Activated naive CD4-positive, alpha-beta T cell (primary cell): ENCODE measurements around the gene COA7.
A peak's percentile ranks its signal among the peaks of the same experiment; 100 is the strongest.
"Not testable (repeated sequence)": the region's sequence is repeated elsewhere in the genome, so short reads cannot be mapped to it uniquely, and the experiment has no call there.

Source experiments
- DNase-seq, 4 experiments: peaks; one replicate each; lab custom pipeline; 2025; lab: John Stamatoyannopoulos, UW

COA7 gene

DNA sequence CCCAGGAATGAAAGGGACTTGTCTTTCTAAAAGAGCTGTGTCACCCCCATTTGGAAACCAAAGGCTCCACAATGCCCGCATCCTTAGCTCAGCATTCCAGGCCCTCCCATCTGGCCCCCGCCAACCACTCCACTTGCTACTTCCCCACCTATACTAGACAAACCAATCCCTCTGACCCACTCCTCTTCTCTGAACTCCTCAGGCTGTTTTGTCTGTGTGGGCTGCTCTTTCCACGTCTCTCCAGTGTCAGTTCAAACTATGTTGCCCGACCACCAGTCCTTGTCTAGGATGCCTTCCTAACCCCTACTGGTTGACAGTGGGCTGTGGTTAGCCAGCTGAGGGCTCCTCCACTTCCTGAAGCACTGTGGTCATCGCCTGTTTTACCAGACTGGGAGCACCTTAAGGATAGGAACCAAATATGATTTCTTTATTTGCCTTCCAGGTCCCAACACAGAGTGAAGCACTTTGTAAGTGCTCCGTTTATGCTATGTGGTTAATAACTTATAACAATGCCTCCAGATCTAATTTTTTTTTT is 8.1 kb upstream of the COA7 start:
- DNase-seq: no peak

DNA sequence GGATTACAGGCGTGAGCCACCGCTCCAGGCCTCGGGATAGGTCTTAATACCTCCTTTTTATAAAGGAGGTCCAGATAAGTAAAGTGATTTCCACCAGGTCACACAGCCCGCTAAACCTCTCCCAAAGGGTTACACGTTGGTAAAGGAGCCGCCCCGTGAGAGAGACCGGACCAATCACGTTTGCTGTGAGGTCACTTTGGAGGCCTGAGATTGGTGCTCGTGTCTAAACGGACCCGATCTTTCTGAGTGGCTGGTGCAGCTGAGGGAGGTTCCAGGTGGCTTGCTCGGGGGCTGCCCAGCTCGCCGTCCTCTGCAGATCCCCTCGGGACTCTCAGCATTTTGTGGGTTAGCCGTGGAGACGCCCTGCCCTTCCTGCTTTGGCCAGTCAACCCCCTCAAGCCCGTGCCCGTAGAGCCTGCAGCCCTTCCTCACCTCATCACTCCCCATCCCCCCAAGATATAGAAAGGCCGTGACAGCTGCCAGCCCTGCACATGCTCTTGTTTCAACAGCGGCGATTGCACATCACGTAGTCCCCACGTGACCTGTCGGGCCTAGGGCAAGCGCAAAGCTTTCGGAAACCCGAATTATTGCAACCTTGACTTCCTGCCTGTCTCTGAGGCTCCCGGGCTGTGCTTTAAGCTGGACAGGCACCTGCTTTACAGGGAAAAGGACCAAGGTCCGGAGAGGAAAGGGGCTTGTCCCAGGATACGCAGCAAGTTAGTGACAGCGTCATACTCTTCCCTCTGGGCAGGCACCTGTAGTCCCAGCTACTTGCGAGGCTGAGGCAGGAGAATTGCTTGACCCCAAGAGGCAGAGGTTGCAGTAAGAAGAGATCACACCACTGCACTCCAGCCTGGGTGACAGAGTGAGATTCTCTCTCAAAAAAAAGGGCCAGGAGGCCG is 5.0 kb upstream of the COA7 start:
- peak; percentile 44 to 71 (median 65) for DNase-seq

DNA sequence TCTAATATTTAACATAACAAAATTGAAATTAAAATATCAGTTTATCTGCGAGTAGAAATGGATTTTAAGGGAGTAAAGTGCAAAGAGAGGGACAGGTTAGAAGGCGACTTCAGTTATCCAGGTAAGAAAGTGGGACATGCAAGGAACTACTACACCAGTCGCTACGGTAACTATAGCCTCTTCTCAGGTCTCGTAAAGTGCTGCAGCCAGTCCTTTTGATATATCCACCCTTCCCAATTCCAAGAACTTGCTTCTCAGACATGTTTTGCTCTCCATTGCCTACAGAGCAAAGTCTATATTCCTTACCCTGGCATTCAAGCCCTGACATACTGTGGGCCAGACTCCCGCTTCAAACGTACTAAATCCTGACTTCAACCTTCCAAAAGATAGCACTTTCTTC is 2.5 kb downstream of the COA7 start:
- no peak for DNase-seq

DNA sequence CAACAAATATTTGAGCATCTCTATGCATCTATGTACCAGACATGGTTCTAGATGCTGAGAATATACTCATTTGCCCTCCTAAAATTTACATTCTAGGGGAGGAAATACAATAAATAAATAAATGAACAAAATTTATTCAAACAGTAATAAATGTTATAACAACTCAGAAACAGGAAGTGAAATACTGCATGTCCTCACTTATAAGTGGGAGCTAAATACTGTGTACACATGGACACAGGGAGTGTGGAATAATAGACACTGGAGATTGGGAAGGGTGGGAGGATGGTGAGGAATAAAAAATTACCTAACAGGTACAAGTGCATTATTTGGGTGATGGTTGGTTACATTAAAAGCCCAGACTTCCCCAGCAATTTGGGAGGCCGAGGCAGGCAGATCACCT is 4.3 kb downstream of the COA7 start:
- no peak for DNase-seq

DNA sequence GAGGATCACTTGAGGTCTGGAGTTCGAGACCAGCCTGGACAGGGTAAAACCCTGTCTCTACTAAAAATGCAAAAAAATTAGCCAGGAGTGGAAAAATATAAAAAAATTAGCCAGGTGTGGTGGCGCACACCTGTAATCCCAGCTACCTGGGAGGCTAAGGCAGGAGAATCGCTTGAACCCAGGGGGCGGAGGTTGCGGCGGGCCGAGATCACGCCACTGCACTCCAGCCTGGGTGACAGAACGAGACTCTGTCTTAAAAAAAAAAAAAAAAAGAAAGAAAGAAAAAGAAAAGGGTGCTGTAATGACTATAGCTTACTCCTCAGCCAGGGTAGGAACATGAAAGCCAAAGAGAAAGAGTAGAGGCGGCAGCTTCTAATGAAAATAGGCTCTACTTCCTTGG is 4.8 kb downstream of the COA7 start:
- DNase-seq: not testable (repeated sequence)

DNA sequence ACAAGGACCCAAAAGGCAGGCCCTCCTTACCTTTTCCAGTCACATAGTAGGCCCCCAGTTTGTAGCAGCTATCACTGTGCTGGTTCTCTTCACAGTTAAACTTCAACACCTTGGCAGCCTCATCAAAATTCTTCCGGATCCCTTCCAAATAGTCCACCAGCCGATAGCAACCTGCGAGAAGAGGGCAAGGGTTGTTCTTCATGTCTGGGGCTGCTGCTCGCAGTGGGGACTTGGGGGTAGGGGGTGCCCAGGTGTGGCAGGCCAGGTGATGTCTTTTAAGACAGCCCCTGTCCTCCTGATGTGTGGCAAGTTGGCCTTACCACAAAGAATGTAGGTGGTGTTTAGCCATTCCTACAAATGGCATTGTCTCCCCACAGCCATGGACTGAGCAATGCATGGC is 5.5 kb downstream of the COA7 start:
- no peak for DNase-seq

DNA sequence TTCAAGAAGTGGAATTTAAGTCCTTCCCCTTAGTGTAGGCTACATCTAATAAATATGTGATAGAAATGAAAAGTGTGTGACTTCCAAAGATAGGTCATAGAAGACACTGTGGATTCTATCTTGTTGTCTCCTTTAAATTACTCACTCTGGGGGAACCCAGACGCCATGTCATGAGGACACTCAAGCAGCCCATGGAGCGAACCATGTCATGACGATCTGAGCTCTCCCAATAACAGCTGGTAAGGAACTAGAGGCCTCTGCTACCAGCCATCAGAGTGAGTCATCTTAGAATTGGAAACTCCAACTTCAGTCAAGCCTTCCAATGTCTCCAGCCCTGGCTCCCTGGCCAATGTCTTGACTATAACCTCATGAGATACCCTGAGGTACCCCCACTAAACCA is 6.3 kb downstream of the COA7 start:
- DNase-seq: no peak

DNA sequence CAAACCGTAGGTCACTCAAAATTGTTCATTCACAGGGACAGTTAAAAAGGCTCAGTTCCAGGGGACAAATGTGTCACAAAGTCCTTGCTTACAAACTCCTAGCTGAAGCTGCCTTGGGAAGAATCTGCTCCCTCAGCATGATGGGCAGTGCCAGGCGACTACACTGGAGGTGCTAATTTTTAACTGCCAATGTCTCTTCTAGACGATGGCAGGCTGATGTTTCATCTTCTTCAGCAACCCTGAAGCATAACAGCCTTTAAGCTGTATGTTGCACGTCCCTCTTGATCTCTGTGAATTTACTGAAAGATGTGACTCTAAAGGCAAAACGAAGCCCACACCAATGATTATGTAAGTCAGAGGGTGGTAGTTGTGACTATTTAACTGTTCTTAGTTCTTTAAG is 11.3 kb downstream of the COA7 start:
- no peak for DNase-seq

DNA sequence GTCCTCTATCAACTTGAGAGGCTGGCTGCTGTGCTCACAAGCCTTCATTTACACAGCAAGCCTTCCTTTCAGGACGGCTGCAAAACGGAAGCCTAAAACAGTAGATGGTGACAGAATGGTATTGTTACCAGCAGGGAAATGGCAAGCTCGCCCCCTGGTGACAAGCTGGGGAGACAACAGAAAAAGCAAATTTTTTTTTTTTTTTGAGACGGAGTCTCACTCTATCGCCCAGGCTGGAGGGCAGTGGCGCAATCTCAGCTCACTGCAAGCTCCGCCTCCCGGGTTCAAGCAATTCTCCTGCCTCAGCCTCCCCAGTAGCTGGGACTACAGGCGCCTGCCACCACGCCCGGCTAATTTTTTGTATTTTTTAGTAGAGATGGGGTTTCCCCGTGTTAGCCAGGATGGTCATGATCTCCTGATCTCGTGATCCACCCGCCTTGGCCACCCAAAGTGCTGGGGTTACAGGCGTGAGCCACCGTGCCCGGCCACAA is 11.8 kb downstream of the COA7 start:
- peak; percentile 17 to 70 (median 47) for DNase-seq

DNA sequence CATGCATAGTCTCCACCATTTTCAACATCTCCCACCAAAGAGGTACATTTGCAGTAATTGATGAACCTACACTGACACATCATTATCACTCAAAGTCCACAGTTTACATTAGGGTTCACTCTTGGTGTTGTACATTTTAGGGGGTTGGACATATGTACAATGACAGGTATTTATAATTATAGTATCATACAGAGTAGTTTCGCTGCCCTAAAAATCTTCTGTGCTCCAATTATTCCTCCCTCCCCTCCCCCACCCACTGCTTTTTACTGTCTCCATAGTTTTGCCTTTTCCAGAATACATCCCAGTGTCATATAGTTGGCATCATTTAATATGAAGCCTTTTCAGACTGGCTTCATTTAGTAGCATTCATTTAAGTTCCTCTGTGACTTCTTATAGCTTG is 13.6 kb downstream of the COA7 start:
- DNase-seq: no peak

DNA sequence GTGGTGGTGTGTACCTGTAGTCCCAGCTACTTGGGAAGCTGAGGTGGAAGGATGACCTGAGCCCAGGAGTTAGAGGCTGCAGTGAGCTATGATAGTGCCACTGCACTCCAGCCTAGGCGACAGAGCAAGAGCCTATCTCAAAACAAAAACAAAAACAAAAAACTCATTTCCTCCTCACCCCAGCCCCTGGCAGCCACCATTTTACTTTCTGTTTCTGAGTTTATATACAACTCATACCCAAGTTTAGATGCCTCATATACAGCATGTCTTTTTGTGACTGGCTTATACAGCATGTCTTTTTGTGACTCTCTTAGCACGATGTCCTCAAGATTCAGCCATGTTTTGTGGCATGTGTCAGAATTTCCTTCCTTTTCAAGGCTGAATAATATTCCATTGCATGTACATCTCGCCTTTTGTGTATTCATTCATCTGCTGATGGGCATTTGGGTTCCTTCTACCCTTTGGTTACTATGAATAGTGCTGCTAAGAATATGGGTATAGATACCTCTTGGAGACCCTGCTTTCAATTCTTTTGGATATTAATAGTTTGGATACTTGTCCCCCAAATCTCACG is 14.7 kb downstream of the COA7 start:
- DNase-seq: no peak

DNA sequence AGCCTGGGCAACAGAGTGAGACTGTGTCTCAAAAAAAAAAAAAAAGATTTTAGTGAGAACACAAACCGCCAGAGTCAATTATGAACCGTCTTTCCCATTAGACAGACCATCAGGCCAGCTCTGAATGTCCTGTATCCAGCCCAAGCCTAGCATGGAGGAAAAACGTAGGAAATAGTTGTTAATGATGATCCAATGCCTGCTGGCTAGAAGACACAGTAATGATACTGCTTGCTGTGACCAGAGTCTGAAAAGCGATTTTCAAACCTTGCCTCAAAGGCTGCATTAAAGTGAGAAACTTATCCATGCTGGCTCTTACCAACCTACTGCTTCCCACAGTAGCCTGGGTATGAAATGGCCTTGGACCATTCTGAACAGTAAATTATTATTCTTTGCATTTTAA is 17.0 kb downstream of the COA7 start:
- no peak for DNase-seq

DNA sequence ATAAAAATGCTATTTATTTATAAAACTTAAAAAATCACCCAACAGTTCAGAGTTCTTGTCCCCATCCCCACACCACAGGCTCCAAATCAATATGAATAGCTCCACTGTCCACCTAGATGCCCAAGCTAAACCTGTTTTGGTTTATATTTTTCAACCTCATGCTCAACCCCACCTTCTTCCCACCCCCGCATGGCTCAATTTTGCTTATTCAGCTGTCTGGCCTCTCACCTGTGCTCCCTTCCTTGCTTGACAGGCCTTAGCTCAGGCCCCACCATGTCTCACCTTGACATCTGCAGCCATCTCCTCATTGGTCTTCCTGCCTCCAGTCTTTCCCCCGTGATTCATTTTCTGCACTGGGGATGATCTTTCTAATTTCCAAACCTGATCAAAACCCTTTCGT is 17.8 kb downstream of the COA7 start:
- no peak for DNase-seq

DNA sequence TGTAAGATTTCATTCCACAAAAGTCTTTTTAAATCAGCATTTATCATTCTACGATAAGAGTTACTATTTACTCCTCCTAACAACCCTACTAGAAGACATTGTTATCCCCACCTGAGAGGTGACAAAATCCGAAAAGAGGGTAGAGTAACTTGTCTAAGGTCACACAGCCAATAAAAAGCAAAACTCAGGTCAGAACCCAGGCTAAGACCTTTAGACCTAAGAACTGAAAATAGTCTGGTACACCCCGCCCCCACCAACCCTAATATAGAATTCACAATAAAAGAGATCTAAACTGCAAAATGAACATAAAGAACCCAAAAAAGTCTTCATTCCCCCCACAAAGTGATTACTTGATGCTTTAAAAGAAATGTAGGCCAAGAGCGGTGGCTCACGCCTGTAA is 18.6 kb downstream of the COA7 start:
- no peak for DNase-seq

DNA sequence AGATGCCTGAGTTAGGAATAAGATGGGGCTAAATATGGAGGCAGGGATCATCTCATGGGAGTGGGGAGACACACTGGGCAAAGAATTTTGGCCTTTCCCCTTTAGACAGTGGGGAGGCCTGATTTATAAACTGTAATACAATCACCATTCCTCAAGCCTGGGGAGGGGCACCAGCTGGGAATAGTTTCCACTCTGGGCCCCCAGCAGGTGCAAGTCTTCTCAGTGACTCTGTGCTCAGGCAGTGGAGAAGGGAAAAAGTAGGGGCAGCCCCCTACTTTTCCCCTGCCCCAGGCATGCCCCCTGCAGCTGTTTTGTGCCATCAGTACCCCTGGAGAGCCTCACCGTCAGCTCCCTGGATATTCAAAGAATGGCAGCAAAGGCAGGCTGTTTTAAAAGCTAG is 19.1 kb downstream of the COA7 start:
- DNase-seq: no peak

DNA sequence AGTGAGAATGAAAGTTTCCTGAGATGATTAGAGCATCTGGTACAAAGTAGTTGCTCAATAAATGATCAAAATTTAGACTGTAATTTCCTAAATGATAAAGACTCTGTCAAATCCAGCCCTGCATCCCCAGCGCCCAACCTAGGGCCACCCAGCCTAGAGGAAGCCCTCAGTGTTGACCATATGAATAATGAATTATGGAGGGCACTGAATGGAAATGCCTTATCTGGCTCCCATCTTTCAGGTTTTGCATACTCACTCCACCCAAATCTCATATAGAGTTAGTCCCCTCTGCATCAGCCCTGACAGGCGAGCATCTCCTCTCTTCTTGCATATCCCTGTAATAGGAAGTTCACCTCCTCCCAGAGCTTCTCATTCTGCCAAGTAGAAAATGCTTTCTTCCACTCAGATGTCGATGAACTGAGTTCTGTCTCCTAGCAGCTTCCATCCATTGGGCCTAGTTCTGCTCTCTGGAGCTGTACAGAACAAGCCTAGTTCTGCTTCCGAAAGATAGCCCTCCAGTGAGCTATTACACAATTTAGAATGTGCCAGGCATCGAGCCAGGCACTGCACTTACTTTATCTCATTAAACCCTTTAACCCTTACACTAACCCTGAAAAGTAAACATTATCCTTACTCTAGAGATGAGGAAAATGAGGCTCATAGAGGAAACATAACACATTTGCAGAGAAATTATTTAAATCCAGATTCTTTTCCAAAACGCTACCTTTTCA is 20.9 kb downstream of the COA7 start:
- DNase-seq: no peak

DNA sequence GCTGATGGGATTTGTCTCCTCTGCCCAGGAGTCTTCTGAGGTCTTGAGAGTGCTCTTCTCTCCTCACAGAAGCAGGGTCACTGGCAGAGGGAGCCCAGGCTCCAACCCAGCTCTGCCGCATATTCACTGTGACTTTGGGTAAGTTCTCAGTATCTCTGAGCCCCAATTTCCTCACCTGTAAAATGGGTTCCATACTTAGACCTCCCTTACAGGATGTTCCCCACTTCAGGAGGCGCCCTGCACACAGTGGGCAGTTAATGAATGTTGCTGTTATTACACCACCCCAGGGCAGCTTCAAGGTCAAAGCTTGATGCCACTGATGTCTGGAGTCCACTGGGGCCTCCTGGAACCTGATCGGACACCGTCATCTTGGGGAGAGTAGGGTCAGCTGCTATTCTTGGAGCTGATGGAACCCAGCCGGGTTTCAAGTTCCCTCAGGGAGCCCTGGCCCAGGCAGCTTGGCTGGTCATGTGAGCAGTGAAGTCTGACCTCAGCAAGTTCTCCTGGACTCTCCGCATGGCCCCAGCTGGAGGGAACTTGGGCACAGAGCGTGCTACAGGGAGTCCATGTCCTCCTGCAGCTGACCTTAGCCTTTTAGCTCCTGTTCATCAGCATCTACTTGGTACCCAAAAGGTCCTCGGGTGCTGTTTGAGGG is 21.8 kb downstream of the COA7 start:
- DNase-seq: no peak

DNA sequence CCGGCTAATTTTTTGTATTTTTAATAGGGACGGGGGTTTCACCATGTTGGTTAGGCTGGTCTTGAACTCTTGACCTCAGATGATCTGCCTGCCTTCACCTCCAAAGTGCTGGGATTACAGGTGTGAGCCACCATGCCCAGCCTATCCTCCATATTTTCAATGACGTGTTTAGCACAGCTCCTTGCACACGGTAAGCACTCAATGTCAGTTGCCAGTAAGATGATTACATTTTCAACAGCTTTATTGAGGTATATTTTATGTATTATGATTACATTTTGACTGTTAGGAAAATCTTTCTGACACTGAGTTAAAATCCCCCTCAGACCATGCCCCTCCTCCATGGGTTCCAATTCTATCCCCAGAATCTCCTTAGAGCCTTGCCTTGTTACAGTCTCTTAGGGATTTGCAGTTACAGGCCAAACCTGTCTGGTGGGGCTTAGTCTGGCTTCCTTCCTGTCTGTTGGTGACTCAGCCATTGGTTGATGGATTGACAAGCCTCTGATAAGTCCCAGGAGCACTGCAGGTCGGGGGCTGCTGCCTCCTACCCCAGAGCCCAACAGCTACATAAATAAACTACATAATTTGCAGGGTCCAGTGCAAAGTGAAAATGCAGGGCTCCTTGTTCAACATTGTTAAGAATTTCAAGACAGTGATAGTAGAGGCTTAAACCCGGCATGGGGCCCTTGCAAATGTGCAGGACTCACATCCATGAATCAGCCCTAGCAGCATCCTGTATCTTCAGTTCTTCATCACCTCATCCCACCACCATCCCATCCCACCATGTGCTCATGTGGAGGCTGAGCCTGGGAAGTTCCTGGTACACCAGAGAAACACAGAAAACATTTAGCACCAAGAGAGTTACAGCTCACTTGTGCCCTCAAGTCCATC is 23.4 kb downstream of the COA7 start:
- DNase-seq: no peak

DNA sequence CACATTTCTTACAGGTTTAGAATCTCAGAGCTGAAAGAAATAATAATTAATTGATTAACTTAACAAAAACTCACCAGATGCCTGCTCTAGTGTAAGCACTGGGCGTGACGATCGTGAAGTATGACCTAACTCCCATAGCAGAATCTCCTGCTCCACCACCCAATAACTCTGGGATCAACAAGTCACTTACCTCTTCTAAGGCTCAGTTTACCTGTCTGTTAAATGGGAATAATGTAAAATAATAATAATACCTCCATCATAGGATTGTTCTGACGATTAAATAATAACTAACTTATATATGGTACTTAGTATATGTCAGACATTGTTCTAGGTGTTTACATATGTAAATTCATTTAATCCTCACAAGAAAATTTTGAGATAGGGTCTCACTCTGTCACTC is 24.6 kb downstream of the COA7 start:
- no peak for DNase-seq

DNA sequence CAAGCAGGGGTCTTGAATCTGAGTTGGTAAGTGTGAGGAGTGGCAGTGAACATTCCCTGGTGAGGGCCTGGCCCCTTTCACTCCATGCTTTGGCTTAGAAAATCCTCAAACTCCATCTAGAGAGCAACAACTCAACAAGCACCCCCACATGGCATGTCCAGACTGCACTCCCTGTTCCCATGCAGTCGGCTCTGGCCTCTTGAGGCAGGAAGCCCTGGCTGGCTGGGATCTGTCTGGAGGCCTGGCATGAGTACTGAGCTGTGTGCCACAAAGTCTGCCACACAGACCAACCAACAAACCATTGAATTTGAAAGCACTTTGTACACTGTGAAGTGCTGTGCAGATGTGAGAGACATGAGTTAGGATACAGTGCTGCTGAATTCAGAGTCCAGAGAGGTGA is 25.2 kb downstream of the COA7 start:
- no peak for DNase-seq

DNA sequence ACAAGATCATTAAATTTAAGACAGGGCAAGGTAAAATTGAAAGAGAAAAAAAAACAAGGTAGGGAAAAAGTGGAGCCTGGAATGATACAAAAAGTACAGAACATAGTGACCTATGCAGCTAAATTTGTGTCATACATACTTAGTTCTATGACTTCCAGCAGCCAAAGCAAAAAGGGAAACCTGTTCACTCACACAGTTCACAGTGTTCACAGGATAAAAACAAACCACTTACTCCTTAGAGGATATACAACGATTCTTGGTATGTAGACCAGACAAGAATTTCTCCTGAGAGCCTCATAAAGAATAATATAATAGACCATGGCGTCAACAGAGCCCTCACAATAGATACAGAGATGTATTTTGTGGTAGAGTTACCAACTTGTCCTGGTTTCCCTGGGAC is 27.5 kb downstream of the COA7 start:
- DNase-seq: no peak
